K562 (cell line): ENCODE measurements around the gene CENPX. TPM values are rescaled to one million over a fixed set of nuclear protein-coding genes. Genes with fewer than 3 reads are reported as not detected.

Experiments used
- ATAC-seq: fragments of 200-7000 bp; cut with Tn5 transposase; 3 replicates; pipeline ENCODE4 v1.9.1; 2020; ENCODE audit warnings: moderate library complexity
- BruUV-seq: library from RNA; stranded (reverse); fragments of 400-500 nt; replicated peaks from 2 replicates; lab custom pipeline; 2021; lab: Mats Ljungman, UMichigan
- CTCF ChIA-PET: fragments of 300-600 bp; formaldehyde crosslinking; extraction: SDS; loops from one replicate; lab custom pipeline; 2021; ENCODE audit warnings: low intra/inter-chr PET ratio; lab: Yijun Ruan, JAX
- POLR2A ChIA-PET: fragments of 300-600, 350-650 bp; sonication (Branson Sonifier 250); formaldehyde crosslinking; extraction: SDS; loops from one replicate; lab custom pipeline; 2021; ENCODE audit warnings: antibody characterized with exemption, inconsistent platforms; lab: Yijun Ruan, JAX
- DNase-seq, 4 experiments: peaks; one replicate each; pipeline versions ENCODE4 v3.0.0 to v3.0.0-alpha.2; 2011 to 2018; ENCODE audit warnings: low spot score in 3 of 4, mixed read lengths in 3 of 4; ENCODE audit errors: extremely low read depth in 1 of 4
- FAIRE-seq: peaks from 2 replicates; lab custom pipeline; 2011; peaks lifted over from hg19 to GRCh38; lab: Jason Lieb, UNC
- H2AFZ ChIP-seq: 2 replicates; pipeline ENCODE4 v1.6.0; 2011; ENCODE audit warnings: low read depth, low read length, control low read depth, inconsistent platforms
- H3K27ac ChIP-seq: fragments of 200-600 bp; 3 replicates; pipeline ENCODE4 v1.8.0; 2011; ENCODE audit warnings: low read depth, mild to moderate bottlenecking, control low read depth, inconsistent platforms, low read length, moderate library complexity, mixed read lengths; ENCODE audit errors: extremely low read depth
- H3K27me3 ChIP-seq, 2 experiments: fragments of 300-600 bp in 1 of 2; 2 replicates in 1 of 2; 3 replicates in 1 of 2; pipeline versions ENCODE4 v1.6.0 to v1.8.0; 2011; ENCODE audit warnings: inconsistent platforms in 2 of 2, low read length in 2 of 2, mild to moderate bottlenecking in 1 of 2, mixed read lengths in 1 of 2, moderate library complexity in 1 of 2; ENCODE audit not compliant: control insufficient read depth in 2 of 2, insufficient read depth in 2 of 2
- H3K36me3 ChIP-seq: fragments of 300-600 bp; 3 replicates; pipeline ENCODE4 v1.8.0; 2011; ENCODE audit warnings: mild to moderate bottlenecking, low read length, inconsistent platforms; ENCODE audit not compliant: control insufficient read depth, insufficient read depth
- H3K4me1 ChIP-seq, 2 experiments: fragments of 200-600 bp in 1 of 2; replicated peaks in 1 of 2; 2 replicates in 1 of 2; 3 replicates in 1 of 2; pipeline versions ENCODE4 v1.5.1 to v1.8.0; 2011; ENCODE audit warnings: inconsistent platforms in 2 of 2, low read length in 2 of 2, mild to moderate bottlenecking in 1 of 2, mixed read lengths in 1 of 2, moderate library complexity in 1 of 2; ENCODE audit not compliant: control insufficient read depth in 2 of 2, insufficient read depth in 2 of 2
- H3K4me2 ChIP-seq: 2 replicates; pipeline ENCODE4 v1.6.1; 2011; ENCODE audit warnings: low read length, control low read depth, inconsistent platforms, mixed read lengths; ENCODE audit not compliant: insufficient read depth
- H3K4me3 ChIP-seq: fragments of 200-600 bp; sonication (generic), shearing (Covaris generic); 2 replicates; pipeline ENCODE4 v1.5.1; 2016; ENCODE audit warnings: control low read depth, inconsistent platforms
- H3K79me2 ChIP-seq: fragments of 200-600 bp; 3 replicates; pipeline ENCODE4 v1.8.0; 2011; ENCODE audit warnings: low read length, inconsistent platforms; ENCODE audit not compliant: control insufficient read depth, insufficient read depth
- H3K9ac ChIP-seq, 2 experiments: 2 replicates each; pipeline versions ENCODE4 v1.6.0 to v1.6.1; 2011; ENCODE audit warnings: low read depth in 2 of 2, low read length in 2 of 2, control low read depth in 1 of 2, inconsistent platforms in 1 of 2, mild to moderate bottlenecking in 1 of 2, mixed read lengths in 1 of 2; ENCODE audit not compliant: insufficient read depth in 1 of 2
- H3K9me1 ChIP-seq: one replicate; pipeline ENCODE4 v1.6.0; 2011; ENCODE audit warnings: inconsistent platforms, mild to moderate bottlenecking, low read length, moderate library complexity; ENCODE audit not compliant: control insufficient read depth, insufficient read depth
- H3K9me3 ChIP-seq: replicated peaks from 2 replicates; pipeline ENCODE4 v1.5.1; 2011; ENCODE audit warnings: low read depth, low read length, inconsistent platforms; ENCODE audit not compliant: control insufficient read depth, insufficient read depth
- H4K20me1 ChIP-seq: replicated peaks from 2 replicates; pipeline ENCODE4 v1.6.1; 2011; ENCODE audit warnings: low read length, inconsistent platforms, mixed read lengths; ENCODE audit not compliant: control insufficient read depth, insufficient read depth
- CHD1 ChIP-seq: fragments of 200-600 bp; sonication (generic); IDR thresholded peaks from one replicate; pipeline ENCODE4 v1.6.1; 2012; ENCODE audit warnings: mild to moderate bottlenecking, moderate library complexity, low read length, inconsistent platforms
- HIVEP1 ChIP-seq: fragments of 250-450 bp; sonication (Bioruptor Pico); IDR thresholded peaks from 2 replicates; pipeline ENCODE4 v1.4.0; 2020; ENCODE audit warnings: mild to moderate bottlenecking
- NFE2 ChIP-seq: IDR thresholded peaks from 2 replicates; pipeline ENCODE4 v1.6.1; 2014; ENCODE audit warnings: antibody characterized with exemption, low read depth
- ZBTB33 ChIP-seq: sonication (generic); formaldehyde crosslinking; IDR thresholded peaks from 2 replicates; pipeline ENCODE4 v1.8.1; 2023; ENCODE audit warnings: mild to moderate bottlenecking, missing genetic modification reagents
- WGBS: fragments of 100-300 bp; shearing (Covaris generic); methylation state at CpG from one replicate; pipeline ENCODE4 v1.1.6; 2016; ENCODE audit warnings: low coverage, mixed read lengths; ENCODE audit not compliant: insufficient coverage; ENCODE audit errors: missing lambda C conversion rate; 5-methylcytosine and 5-hydroxymethylcytosine counted together
- in situ Hi-C: fragments of 300-500 bp; cut with MboI; formaldehyde crosslinking; loops from 4 replicates; pipeline ENCODE4 v1.15.0; 2018; ENCODE audit warnings: inconsistent platforms, mixed read lengths
- intact Hi-C: fragments of 100-400 bp; cut with micrococcal nuclease; formaldehyde crosslinking; loops from 2 replicates; pipeline ENCODE4 v1.14.2; 2022
- polyA plus RNA-seq, 8 experiments: library from polyadenylated mRNA; depleted of rRNA in 4 of 8; stranded (reverse) in 5 of 8; unstranded in 3 of 8; fragments of >200 nt; fragmentation: Nextera tagmentation in 2 of 8; fragmentation: Illumina TruSeq in 1 of 8; extraction: Ambion mirVana in 2 of 8; extraction: Trizol in 1 of 8; gene quantifications; 2 replicates each; pipeline versions ENCODE4 v1.2.1 to v1.2.3, GENCODE V29; 2011 to 2014; ENCODE audit warnings: inconsistent platforms in 1 of 8, missing spikeins in 1 of 8
- total RNA-seq, 7 experiments: library from RNA; depleted of rRNA in 6 of 7; stranded (reverse); fragments of >200 nt in 6 of 7; fragmentation: Illumina TruSeq in 2 of 7; extraction: Trizol in 2 of 7; gene quantifications; 2 replicates each; pipeline versions ENCODE4 v1.2.1 to v1.2.3, GENCODE V29; 2011 to 2021; ENCODE audit warnings: low replicate concordance in 1 of 7

Gene CENPX
- total and polyA plus RNA-seq, 9 of the 15 experiments (the other 6 are each of a cell fraction or from before 2014, with no cell fraction given): 32.7 to 352 (median 127) TPM

DNA sequence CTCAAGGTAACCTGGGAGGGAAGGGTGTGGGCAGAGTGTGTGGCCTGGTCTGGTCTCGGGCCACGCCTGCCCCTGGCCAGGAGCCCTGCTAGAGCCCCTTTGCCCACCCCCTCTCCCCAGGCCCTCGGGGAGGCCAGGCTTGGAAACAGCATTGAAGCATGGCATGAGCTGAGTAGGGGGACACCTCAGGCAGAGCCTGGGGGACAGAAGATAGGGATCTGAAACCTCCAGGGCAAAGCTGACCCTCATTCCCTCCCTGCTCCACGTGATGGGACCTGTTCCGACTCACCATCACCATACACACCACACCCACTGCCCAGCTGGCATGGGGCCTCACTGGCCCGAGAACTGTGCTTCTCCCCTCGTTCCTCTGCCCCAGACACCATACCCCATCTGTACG, 26.4 kb upstream of the CENPX start:
- CTCF ChIA-PET: no interaction called here
- ATAC-seq: no peak
- no peak overlapping the region for H2AFZ ChIP-seq
- WGBS: 82% methylated on average over 8 of the region's 8 CpGs
- H3K4me1 ChIP-seq: peaks cover 6 to 72% of the 10 kb centered on the region in 2 experiments; a peak in 3 of 5 replicates
- H3K36me3 ChIP-seq: peaks cover 49% of the 10 kb centered on the region; the same call in 2 of the 3 replicates
- POLR2A ChIA-PET: interaction anchor here (0.6 to 1.0 kb wide), 2 partner anchors 11 to 16 kb away, joined by 3 read pairs; partner anchors contain the start of gene DCXR
- no peak for TF ChIP-seq NFE2
- no peak for TF ChIP-seq HIVEP1 (CRISPR knock-in tag)
- no peak for TF ChIP-seq ZBTB33 (CRISPR knock-in tag)
- TF ChIP-seq CHD1: no peak
- TF ChIP-seq, all 486 proteins: peak for 0
- H3K79me2 ChIP-seq: peaks cover 28% of the 10 kb centered on the region
- H3K27ac ChIP-seq: no peak overlapping the region
- H3K4me2 ChIP-seq: no peak overlapping the region
- H3K9me1 ChIP-seq: peaks cover 2% of the 10 kb centered on the region
- no peaks in the 10 kb centered on the region for H3K27me3 ChIP-seq
- FAIRE-seq: no peak
- BruUV-seq: no TSS peak
- no peak for DNase-seq
- in situ Hi-C loops: no loop called here
- intact Hi-C loops: no loop called here
- no peak overlapping the region for H3K4me3 ChIP-seq
- H3K9me3 ChIP-seq: no peaks in the 10 kb centered on the region
- H4K20me1 ChIP-seq: 0 out of 2 replicates have a peak, but pooled peaks cover 4% of the 10 kb centered on the region
- H3K9ac ChIP-seq: peak overlapping the region in 1 of 2 experiments; percentile 28; a peak in 1 of 4 replicates
